MCF 10A (cell line): ENCODE measurements around the gene SIRT1. TPM values are rescaled to one million over a fixed set of nuclear protein-coding genes. Genes with fewer than 3 reads are reported as not detected.

ENCODE experiments used
- BruUV-seq: library from RNA; stranded (reverse); fragments of 400-500 nt; replicated peaks from 2 replicates; lab custom pipeline; 2021; lab: Mats Ljungman, UMichigan
- CTCF ChIA-PET: fragments of 300-600 bp; sonication (Branson Sonifier 250); formaldehyde crosslinking; extraction: SDS; loops from one replicate; lab custom pipeline; 2021; ENCODE audit warnings: antibody characterized with exemption, inconsistent platforms; lab: Yijun Ruan, JAX
- POLR2A ChIA-PET: fragments of 300-600, 350-650 bp; sonication (Branson Sonifier 250); formaldehyde crosslinking; extraction: SDS; loops from one replicate; lab custom pipeline; 2020; ENCODE audit warnings: antibody characterized with exemption, inconsistent platforms; lab: Yijun Ruan, JAX
- DNase-seq: peaks from one replicate; pipeline ENCODE4 v3.0.0-alpha.2; 2018; ENCODE audit not compliant: unreplicated experiment
- H3K27ac Mint-ChIP-seq: one replicate; pipeline ENCODE4 v1.8.0; 2022; ENCODE audit warnings: mild to moderate bottlenecking, low read depth, mixed read lengths; ENCODE audit not compliant: unreplicated experiment
- H3K27me3 Mint-ChIP-seq: one replicate; pipeline ENCODE4 v1.8.0; 2022; ENCODE audit warnings: mixed read lengths; ENCODE audit not compliant: insufficient read depth, unreplicated experiment
- H3K36me3 Mint-ChIP-seq: one replicate; pipeline ENCODE4 v1.8.0; 2022; ENCODE audit warnings: mild to moderate bottlenecking, moderate library complexity, mixed read lengths; ENCODE audit not compliant: insufficient read depth, unreplicated experiment
- H3K4me1 Mint-ChIP-seq: one replicate; pipeline ENCODE4 v1.8.0; 2022; ENCODE audit warnings: mixed read lengths; ENCODE audit not compliant: insufficient read depth, unreplicated experiment
- H3K4me3 Mint-ChIP-seq: one replicate; pipeline ENCODE4 v1.8.0; 2022; ENCODE audit warnings: mild to moderate bottlenecking, moderate library complexity, mixed read lengths; ENCODE audit not compliant: unreplicated experiment
- H3K9me3 Mint-ChIP-seq: one replicate; pipeline ENCODE4 v1.8.0; 2022; ENCODE audit warnings: mixed read lengths; ENCODE audit not compliant: unreplicated experiment
- CTCF ChIP-seq: fragments of 200-600 bp; IDR thresholded peaks from one replicate; pipeline ENCODE4 v1.8.0; 2022; ENCODE audit warnings: antibody characterized with exemption, mild to moderate bottlenecking; ENCODE audit not compliant: unreplicated experiment
- intact Hi-C: fragments of 100-400 bp; cut with micrococcal nuclease; formaldehyde crosslinking; loops from 2 replicates; pipeline ENCODE4 v1.14.1; 2022
- total RNA-seq: library from RNA; stranded (reverse); gene quantifications from 2 replicates; pipeline ENCODE4 v1.2.3, GENCODE V29; 2022

SIRT1 gene
- total RNA-seq, 1 experiment from 2014 or later = 17.9 TPM

- CTCF ChIA-PET = interaction anchor here (0.5 to 0.9 kb wide), 2 partner anchors 57 to 114 kb away, joined by 3 to 4 read pairs; no protein-coding TSS in a partner anchor
- POLR2A ChIA-PET = interaction anchor here (0.6 to 1.8 kb wide), 5 partner anchors 14 to 134 kb away, joined by 4 to 7 read pairs (median 4); no protein-coding TSS in a partner anchor
- Mint-ChIP-seq H3K4me1 (no peaks in the 10 kb centered on the region), H3K9me3 (no peaks in the 10 kb centered on the region), H3K36me3 (peaks cover 91% of the 10 kb centered on the region), H3K27ac (peak overlapping the region; percentile 10), H3K27me3 (no peaks in the 10 kb centered on the region), H3K4me3 (no peak overlapping the region)
- intact Hi-C loops = no loop called here
- BruUV-seq = no TSS peak
- no peak for TF ChIP-seq CTCF
- DNase-seq = no peak
These were observed 28.0 kb downstream of the SIRT1 start for GRCh38 chr10:67912331-67912946.

- peak overlapping the region; percentile 50 for H3K27ac Mint-ChIP-seq
- intact Hi-C loops = no loop called here
- no peaks in the 10 kb centered on the region for H3K4me1 Mint-ChIP-seq
- ChIA-PET CTCF (interaction anchor here (0.6 kb wide), 2 partner anchors 13 to 15 kb away, joined by 4 read pairs; no protein-coding TSS in a partner anchor), POLR2A (no interaction called here)
- H3K36me3 Mint-ChIP-seq = peaks cover 83% of the 10 kb centered on the region
- no TSS peak for BruUV-seq
- no peaks in the 10 kb centered on the region for H3K9me3 Mint-ChIP-seq
- H3K27me3 Mint-ChIP-seq = no peaks in the 10 kb centered on the region
- no peak for TF ChIP-seq CTCF
- no peak for DNase-seq
- H3K4me3 Mint-ChIP-seq = no peak overlapping the region
These were observed 30.4 kb downstream of the SIRT1 start for GRCh38 chr10:67914777-67915340.

- CTCF ChIA-PET = interaction anchor here (0.6 kb wide), 1 partner anchor 43 kb away, joined by 4 read pairs; no protein-coding TSS in a partner anchor
- Mint-ChIP-seq H3K27me3 (no peaks in the 10 kb centered on the region), H3K36me3 (peaks cover 67% of the 10 kb centered on the region), H3K4me3 (no peak overlapping the region), H3K27ac (no peak overlapping the region), H3K4me1 (no peaks in the 10 kb centered on the region), H3K9me3 (no peaks in the 10 kb centered on the region)
- TF ChIP-seq CTCF = no peak
- no peak for DNase-seq
- TSS peak; percentile 6 for BruUV-seq
- intact Hi-C loops = no loop called here
- POLR2A ChIA-PET = interaction anchor here (1.2 to 1.7 kb wide), 3 partner anchors 9 to 32 kb away, joined by 3 to 8 read pairs (median 3); no protein-coding TSS in a partner anchor
These were observed 32.7 kb downstream of the SIRT1 start for GRCh38 chr10:67917169-67917568.

GRCh38 chr10:67917679-67918078, 33.2 kb downstream of the SIRT1 start:
- Mint-ChIP-seq H3K36me3 (peaks cover 62% of the 10 kb centered on the region), H3K9me3 (no peaks in the 10 kb centered on the region), H3K27me3 (no peaks in the 10 kb centered on the region), H3K4me3 (no peak overlapping the region), H3K27ac (no peak overlapping the region), H3K4me1 (no peaks in the 10 kb centered on the region)
- no TSS peak for BruUV-seq
- POLR2A ChIA-PET = interaction anchor here (0.7 to 1.7 kb wide), 4 partner anchors 13 to 32 kb away, joined by 3 to 8 read pairs (median 3); no protein-coding TSS in a partner anchor
- intact Hi-C loops = no loop called here
- CTCF ChIA-PET = interaction anchor here (0.6 kb wide), 1 partner anchor 22 kb away, joined by 3 read pairs; no protein-coding TSS in a partner anchor
- TF ChIP-seq CTCF = no peak
- no peak for DNase-seq
